ENCODE measurements around the gene ATP6AP1. TPM values are rescaled to one million over a fixed set of nuclear protein-coding genes. Genes with fewer than 3 reads are reported as not detected.

Gene ATP6AP1
- total RNA-seq, 1 donor from 2014 or later = 22.6 TPM

- TF ChIP-seq EZH2phosphoT487 (IDR thresholded peaks at IDR 0.05) = no peak
- TF ChIP-seq EZH2 (IDR thresholded peaks at IDR 0.05) = no peak
- TF ChIP-seq, protein P1, sequence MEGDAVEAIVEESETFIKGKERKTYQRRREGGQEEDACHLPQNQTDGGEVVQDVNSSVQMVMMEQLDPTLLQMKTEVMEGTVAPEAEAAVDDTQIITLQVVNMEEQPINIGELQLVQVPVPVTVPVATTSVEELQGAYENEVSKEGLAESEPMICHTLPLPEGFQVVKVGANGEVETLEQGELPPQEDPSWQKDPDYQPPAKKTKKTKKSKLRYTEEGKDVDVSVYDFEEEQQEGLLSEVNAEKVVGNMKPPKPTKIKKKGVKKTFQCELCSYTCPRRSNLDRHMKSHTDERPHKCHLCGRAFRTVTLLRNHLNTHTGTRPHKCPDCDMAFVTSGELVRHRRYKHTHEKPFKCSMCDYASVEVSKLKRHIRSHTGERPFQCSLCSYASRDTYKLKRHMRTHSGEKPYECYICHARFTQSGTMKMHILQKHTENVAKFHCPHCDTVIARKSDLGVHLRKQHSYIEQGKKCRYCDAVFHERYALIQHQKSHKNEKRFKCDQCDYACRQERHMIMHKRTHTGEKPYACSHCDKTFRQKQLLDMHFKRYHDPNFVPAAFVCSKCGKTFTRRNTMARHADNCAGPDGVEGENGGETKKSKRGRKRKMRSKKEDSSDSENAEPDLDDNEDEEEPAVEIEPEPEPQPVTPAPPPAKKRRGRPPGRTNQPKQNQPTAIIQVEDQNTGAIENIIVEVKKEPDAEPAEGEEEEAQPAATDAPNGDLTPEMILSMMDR (IDR thresholded peaks at IDR 0.05) = no peak
- no peaks in the 10 kb centered on the region for H3K79me2 ChIP-seq (ENCODE audit: low read depth)
Measured at GRCh38 chrX:154467556-154467955, 39.1 kb downstream of the ATP6AP1 start.

DNA sequence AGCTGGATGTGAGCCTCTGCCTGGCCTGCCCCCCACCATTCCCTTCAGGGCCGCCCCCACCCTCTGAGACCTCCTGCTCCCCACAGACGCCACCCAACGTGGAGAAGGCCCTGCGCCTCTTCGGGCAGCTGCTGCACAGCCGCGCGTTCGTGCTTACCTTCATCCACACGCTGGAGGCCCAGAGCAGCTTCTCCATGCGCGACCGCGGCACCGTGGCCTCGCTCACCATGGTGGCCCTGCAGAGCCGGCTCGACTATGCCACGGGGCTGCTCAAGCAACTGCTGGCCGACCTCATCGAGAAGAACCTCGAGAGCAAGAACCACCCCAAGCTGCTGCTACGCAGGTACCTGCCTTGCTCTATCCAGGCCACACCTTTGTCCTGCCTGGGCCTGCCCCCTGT lies 39.7 kb downstream of the ATP6AP1 start:
- Histone ChIP-seq H3F3A (ENCODE audit: low read depth) (no peaks in the 10 kb centered on the region), H3K27ac (no peak overlapping the region), H3K36me3 (no peaks in the 10 kb centered on the region), H3K27me3 (no peaks in the 10 kb centered on the region), H2AFZ (replicated peaks) (no peak overlapping the region), H3K79me2 (ENCODE audit: low read depth) (no peaks in the 10 kb centered on the region), H3K4me3 (no peak overlapping the region), H3K9me3 (ENCODE audit: low read depth) (no peaks in the 10 kb centered on the region), H4K20me1 (ENCODE audit: low read depth) (no peaks in the 10 kb centered on the region), H3K9ac (no peak overlapping the region), H3K4me2 (no peak overlapping the region), H3K4me1 (no peaks in the 10 kb centered on the region)
- Mint-ChIP-seq H3K27ac (no peak overlapping the region), H3K27me3 (ENCODE audit: insufficient read depth, low read depth) (no peaks in the 10 kb centered on the region), H3K4me1 (no peaks in the 10 kb centered on the region), H3K9me3 (peaks cover 7% of the 10 kb centered on the region), H3K4me3 (no peak overlapping the region), H3K36me3 (peaks cover 2% of the 10 kb centered on the region)
- TF ChIP-seq EZH2 (IDR thresholded peaks at IDR 0.05) (no peak), EZH2phosphoT487 (IDR thresholded peaks at IDR 0.05) (no peak)
- TF ChIP-seq, protein P1 (IDR thresholded peaks at IDR 0.05) = no peak
- DNase-seq (ENCODE audit: low spot score) = no peak

More at GRCh38 chrX:154467556-154467955, 39.1 kb downstream of the ATP6AP1 start:
- no peak overlapping the region for H2AFZ ChIP-seq (replicated peaks)
- no peaks in the 10 kb centered on the region for H3K9me3 ChIP-seq (ENCODE audit: low read depth)
- H3K27me3 ChIP-seq = no peaks in the 10 kb centered on the region
- no peak overlapping the region for H3K4me3 Mint-ChIP-seq
- no peak overlapping the region for H3K4me2 ChIP-seq
- H3K9ac ChIP-seq = no peak overlapping the region
- no peak overlapping the region for H3K4me3 ChIP-seq
- H3K27me3 Mint-ChIP-seq (ENCODE audit: insufficient read depth, low read depth) = no peaks in the 10 kb centered on the region
- no peak overlapping the region for H3K27ac ChIP-seq
- no peak for DNase-seq (ENCODE audit: low spot score)
- peaks cover 6% of the 10 kb centered on the region for H3K36me3 Mint-ChIP-seq
- H3K9me3 Mint-ChIP-seq = peaks cover 11% of the 10 kb centered on the region
- no peaks in the 10 kb centered on the region for H3K4me1 Mint-ChIP-seq
- no peaks in the 10 kb centered on the region for H4K20me1 ChIP-seq (ENCODE audit: low read depth)
- no peaks in the 10 kb centered on the region for H3F3A ChIP-seq (ENCODE audit: low read depth)
- H3K4me1 ChIP-seq = no peaks in the 10 kb centered on the region
- no peaks in the 10 kb centered on the region for H3K36me3 ChIP-seq
- H3K27ac Mint-ChIP-seq = no peak overlapping the region

DNA sequence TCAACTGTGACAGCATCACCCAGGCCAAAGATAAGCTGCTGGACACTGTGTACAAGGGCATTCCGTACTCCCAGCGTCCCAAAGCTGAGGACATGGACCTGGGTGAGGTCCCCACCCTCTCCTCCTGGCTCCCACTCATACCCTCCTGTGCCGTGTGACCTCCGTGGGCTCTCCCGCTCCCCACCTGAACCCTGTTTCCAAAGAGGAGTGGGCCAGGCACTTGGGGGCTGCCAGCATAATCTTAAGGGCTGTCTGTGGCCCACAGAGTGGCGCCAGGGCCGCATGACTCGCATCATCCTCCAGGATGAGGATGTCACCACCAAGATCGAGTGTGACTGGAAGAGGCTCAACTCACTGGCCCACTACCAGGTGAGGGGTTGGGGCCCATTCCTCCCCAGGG lies 40.6 kb downstream of the ATP6AP1 start:
- H3K9me3 Mint-ChIP-seq = peaks cover 7% of the 10 kb centered on the region
- Histone ChIP-seq H3F3A (ENCODE audit: low read depth) (no peaks in the 10 kb centered on the region), H3K36me3 (no peaks in the 10 kb centered on the region), H3K9ac (no peak overlapping the region), H3K9me3 (ENCODE audit: low read depth) (no peaks in the 10 kb centered on the region), H4K20me1 (ENCODE audit: low read depth) (no peaks in the 10 kb centered on the region), H3K4me2 (no peak overlapping the region), H2AFZ (replicated peaks) (no peak overlapping the region), H3K4me3 (no peak overlapping the region), H3K27me3 (no peaks in the 10 kb centered on the region), H3K27ac (no peak overlapping the region), H3K4me1 (no peaks in the 10 kb centered on the region), H3K79me2 (ENCODE audit: low read depth) (no peaks in the 10 kb centered on the region)
- peaks cover 7% of the 10 kb centered on the region for H3K36me3 Mint-ChIP-seq
- no peak for TF ChIP-seq EZH2phosphoT487 (IDR thresholded peaks at IDR 0.05)
- TF ChIP-seq, protein P1 (IDR thresholded peaks at IDR 0.05) = no peak
- TF ChIP-seq EZH2 (IDR thresholded peaks at IDR 0.05) = no peak
- H3K27me3 Mint-ChIP-seq (ENCODE audit: insufficient read depth, low read depth) = no peaks in the 10 kb centered on the region
- DNase-seq (ENCODE audit: low spot score) = no peak
- no peak overlapping the region for H3K4me3 Mint-ChIP-seq
- H3K27ac Mint-ChIP-seq = no peak overlapping the region
- H3K4me1 Mint-ChIP-seq = no peaks in the 10 kb centered on the region
